HCT116 (cell line): ENCODE data around the gene PCCA. TPM values are rescaled to one million over a fixed set of nuclear protein-coding genes. Genes with fewer than 3 reads are reported as not detected.

Experiments used
- ATAC-seq: fragments of 200-7000 bp; cut with Tn5 transposase; 2 replicates; pipeline ENCODE4 v1.9.1; 2020; ENCODE audit warnings: mild to moderate bottlenecking, moderate library complexity
- BruUV-seq: library from RNA; stranded (reverse); fragments of 400-500 nt; replicated peaks from 2 replicates; lab custom pipeline; 2021; lab: Mats Ljungman, UMichigan
- CTCF ChIA-PET: fragments of 300-600 bp; sonication (Branson Sonifier 250); formaldehyde crosslinking; loops from one replicate; lab custom pipeline; 2021; ENCODE audit warnings: antibody characterized with exemption; lab: Charles Lee
- POLR2A ChIA-PET: fragments of 300-600, 350-600 bp; sonication (Branson Sonifier 250); formaldehyde crosslinking; loops from one replicate; lab custom pipeline; 2021; ENCODE audit warnings: antibody characterized with exemption; lab: Charles Lee
- RAD21 ChIA-PET, 2 experiments: fragments of 300-600 bp; sonication (Branson Sonifier 250); formaldehyde crosslinking; loops; one replicate each; lab custom pipeline; 2023; ENCODE audit warnings: low total read pairs in 2 of 2; ENCODE audit not compliant: uncharacterized antibody in 2 of 2, unreplicated experiment in 2 of 2, low non-redundant PET in 1 of 2; lab: Charles Lee
- DNase-seq: peaks from one replicate; pipeline ENCODE4 v3.0.0-alpha.2; 2010; ENCODE audit warnings: low read depth, low spot score
- H2AFZ ChIP-seq: fragments of 200-600 bp; shearing (Covaris generic), sonication (generic); 2 replicates; pipeline ENCODE4 v1.6.1; 2017; ENCODE audit warnings: low read depth, mixed run types, mixed read lengths, antibody characterized with exemption, low read length; ENCODE audit not compliant: poor library complexity, severe bottlenecking
- H3K27ac ChIP-seq: 2 replicates; pipeline ENCODE4 v1.5.1; 2012; ENCODE audit warnings: low read depth, low read length
- H3K27me3 ChIP-seq: fragments of 200-600 bp; sonication (generic); 2 replicates; pipeline ENCODE4 v1.6.1; 2016; ENCODE audit warnings: mixed run types, low read length, mixed read lengths; ENCODE audit not compliant: insufficient read depth
- H3K36me3 ChIP-seq, 2 experiments: fragments of 200-500 bp in 1 of 2; fragments of 200-600 bp in 1 of 2; sonication (Bioruptor generic) in 1 of 2; sonication (generic) in 1 of 2; 2 replicates each; pipeline versions ENCODE4 v1.5.1 to v1.6.1; 2014 to 2016; ENCODE audit warnings: low read length in 2 of 2, inconsistent platforms in 1 of 2, mixed read lengths in 1 of 2, mixed run types in 1 of 2; ENCODE audit not compliant: insufficient read depth in 2 of 2, control insufficient read depth in 1 of 2
- H3K4me1 ChIP-seq, 2 experiments: fragments of 200-600 bp in 1 of 2; sonication (generic) in 1 of 2; 2 replicates each; pipeline versions ENCODE4 v1.5.1 to v1.6.1; 2012 to 2017; ENCODE audit warnings: low read length in 2 of 2, inconsistent platforms in 1 of 2, mild to moderate bottlenecking in 1 of 2, mixed read lengths in 1 of 2, mixed run types in 1 of 2, moderate library complexity in 1 of 2; ENCODE audit not compliant: insufficient read depth in 2 of 2, control insufficient read depth in 1 of 2
- H3K4me2 ChIP-seq: fragments of 200-600 bp; sonication (generic); 2 replicates; pipeline ENCODE4 v1.6.1; 2017; ENCODE audit warnings: mixed run types, low read length, mixed read lengths
- H3K4me3 ChIP-seq, 2 experiments: fragments of 200-600 bp in 1 of 2; sonication (generic) in 1 of 2; replicated peaks in 1 of 2; 2 replicates each; pipeline ENCODE4 v1.5.1; 2011 to 2016; ENCODE audit warnings: low read length in 2 of 2, control low read depth in 1 of 2, low read depth in 1 of 2, mild to moderate bottlenecking in 1 of 2, mixed read lengths in 1 of 2, mixed run types in 1 of 2
- H3K79me2 ChIP-seq: fragments of 200-600 bp; sonication (generic); 2 replicates; pipeline ENCODE4 v1.6.1; 2017; ENCODE audit warnings: mild to moderate bottlenecking, mixed run types, low read length, moderate library complexity, mixed read lengths; ENCODE audit not compliant: insufficient read depth
- H3K9ac ChIP-seq: fragments of 200-600 bp; sonication (generic); 2 replicates; pipeline ENCODE4 v1.6.1; 2016; ENCODE audit warnings: low read length, mixed read lengths
- H3K9me2 ChIP-seq: fragments of 200-600 bp; sonication (generic), shearing (Covaris generic); 2 replicates; pipeline ENCODE4 v1.6.1; 2017; ENCODE audit warnings: mixed run types, mild to moderate bottlenecking, moderate library complexity; ENCODE audit not compliant: insufficient read depth
- H3K9me3 ChIP-seq, 2 experiments: fragments of 200-500 bp in 1 of 2; fragments of 200-600 bp in 1 of 2; sonication (Bioruptor generic) in 1 of 2; sonication (generic) in 1 of 2; 2 replicates each; pipeline ENCODE4 v1.6.1; 2014 to 2017; ENCODE audit warnings: low read length in 2 of 2, mixed read lengths in 2 of 2, inconsistent platforms in 1 of 2, low read depth in 1 of 2, mild to moderate bottlenecking in 1 of 2, mixed run types in 1 of 2, moderate library complexity in 1 of 2; ENCODE audit not compliant: control insufficient read depth in 1 of 2, insufficient read depth in 1 of 2
- H4K20me1 ChIP-seq: fragments of 200-600 bp; sonication (generic), shearing (Covaris generic); 2 replicates; pipeline ENCODE4 v1.6.1; 2017; ENCODE audit warnings: mixed run types, mild to moderate bottlenecking, moderate library complexity; ENCODE audit not compliant: insufficient read depth
- CBX3 ChIP-seq: IDR thresholded peaks from 2 replicates; pipeline ENCODE4 v1.6.1; 2012; ENCODE audit warnings: low read depth
- CEBPB ChIP-seq: IDR thresholded peaks from 2 replicates; pipeline ENCODE4 v1.6.1; 2012; ENCODE audit warnings: low read depth
- EGR1 ChIP-seq: IDR thresholded peaks from 2 replicates; pipeline ENCODE4 v1.6.1; 2012; ENCODE audit warnings: low read depth
- ELF1 ChIP-seq: IDR thresholded peaks from 2 replicates; pipeline ENCODE4 v1.6.1; 2012; ENCODE audit warnings: low read depth, borderline replicate concordance
- FOSL1 ChIP-seq: IDR thresholded peaks from 2 replicates; pipeline ENCODE4 v1.6.1; 2012; ENCODE audit warnings: low read depth
- JUND ChIP-seq: IDR thresholded peaks from 2 replicates; pipeline ENCODE4 v1.6.1; 2012
- POLR2A ChIP-seq: IDR thresholded peaks from 2 replicates; pipeline ENCODE4 v1.7.0; 2011; ENCODE audit warnings: borderline replicate concordance; ENCODE audit not compliant: insufficient read depth, insufficient read length; ENCODE audit errors: extremely low read depth
- RAD21 ChIP-seq: IDR thresholded peaks from 2 replicates; pipeline ENCODE4 v1.6.1; 2012; ENCODE audit warnings: low read depth, mild to moderate bottlenecking
- SRF ChIP-seq: IDR thresholded peaks from 2 replicates; pipeline ENCODE4 v1.6.1; 2012; ENCODE audit warnings: low read depth
- TCF7L2 ChIP-seq: IDR thresholded peaks from 2 replicates; pipeline ENCODE4 v1.7.0; 2011; ENCODE audit warnings: borderline replicate concordance, inconsistent platforms; ENCODE audit not compliant: insufficient read depth, insufficient read length; ENCODE audit errors: extremely low read depth
- ZFX ChIP-seq: fragments of 450-650 bp; IDR thresholded peaks from 2 replicates; pipeline ENCODE4 v1.6.1; 2017
- ZNF274 ChIP-seq: fragments of 200-500 bp; sonication (Bioruptor generic); IDR thresholded peaks from 2 replicates; pipeline ENCODE4 v1.6.1; 2014; ENCODE audit warnings: mild to moderate bottlenecking, low read depth, low read length, inconsistent platforms
- intact Hi-C: fragments of 100-400 bp; cut with micrococcal nuclease; formaldehyde crosslinking; loops from 2 replicates; pipeline ENCODE4 v1.10.0; 2022
- total RNA-seq: library from RNA; stranded (reverse); gene quantifications from one replicate; pipeline ENCODE4 v1.2.1, GENCODE V29; 2021; ENCODE audit not compliant: unreplicated experiment
- TF ChIP-seq, protein P1 (sequence below): IDR thresholded peaks from 2 replicates; pipeline ENCODE4 v1.6.1; 2011; ENCODE audit warnings: mild to moderate bottlenecking, low read length, moderate library complexity; ENCODE audit not compliant: insufficient replicate concordance; ENCODE audit errors: extremely low read depth
- TF ChIP-seq, protein P2 (sequence below), 3 experiments: fragments of 200-600 bp in 1 of 3; sonication (generic) in 1 of 3; IDR thresholded peaks in 2 of 3; conservative IDR thresholded peaks in 1 of 3; 2 replicates each; pipeline ENCODE4 v1.5.1; 2012 to 2017; ENCODE audit warnings: low read depth in 2 of 3, low read length in 2 of 3, antibody characterized with exemption in 1 of 3, borderline replicate concordance in 1 of 3, control low read depth in 1 of 3, mild to moderate bottlenecking in 1 of 3, mixed read lengths in 1 of 3, mixed run types in 1 of 3, moderate library complexity in 1 of 3; ENCODE audit not compliant: insufficient read depth in 1 of 3

PCCA gene
- total RNA-seq, 1 experiment from 2014 or later: 23.0 TPM

DNA sequence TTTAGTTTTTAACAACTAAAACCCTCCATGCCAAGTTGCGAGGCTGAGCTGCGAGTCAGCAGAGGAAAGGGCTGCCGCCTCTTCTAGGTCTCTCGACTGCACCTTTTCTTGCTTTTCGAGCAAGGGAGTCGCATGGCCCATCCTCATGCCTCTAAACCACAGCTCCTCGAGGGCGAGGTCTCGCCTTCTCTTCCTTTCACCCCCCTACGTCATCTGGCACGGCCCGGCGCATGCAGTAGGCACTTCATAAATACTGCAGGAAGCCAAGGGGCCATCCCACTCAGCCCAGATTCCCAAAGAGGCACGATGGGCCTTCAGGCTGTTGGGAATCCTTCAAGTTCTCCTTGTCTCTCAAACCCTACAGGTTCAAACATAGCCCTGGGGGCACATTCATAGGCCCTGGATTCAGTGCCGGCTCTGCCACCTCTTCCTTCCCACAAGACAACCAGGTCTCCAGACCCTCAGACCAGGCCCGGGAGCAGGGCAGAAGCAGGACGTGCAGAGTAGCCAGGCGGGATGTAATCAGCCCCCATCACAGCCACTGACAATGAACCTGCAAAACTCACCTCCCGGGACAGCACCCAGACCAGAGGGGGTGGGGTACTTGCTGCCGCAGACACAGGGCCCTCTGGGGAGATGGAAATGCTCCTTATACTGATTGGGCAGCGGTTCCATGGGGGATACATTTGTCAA is 458.0 kb downstream of the PCCA start:
- TF ChIP-seq SRF (no peak), CEBPB (no peak), EGR1 (no peak), ZFX (no peak), FOSL1 (no peak), CBX3 (no peak), JUND (no peak)
- TF ChIP-seq, protein P1, sequence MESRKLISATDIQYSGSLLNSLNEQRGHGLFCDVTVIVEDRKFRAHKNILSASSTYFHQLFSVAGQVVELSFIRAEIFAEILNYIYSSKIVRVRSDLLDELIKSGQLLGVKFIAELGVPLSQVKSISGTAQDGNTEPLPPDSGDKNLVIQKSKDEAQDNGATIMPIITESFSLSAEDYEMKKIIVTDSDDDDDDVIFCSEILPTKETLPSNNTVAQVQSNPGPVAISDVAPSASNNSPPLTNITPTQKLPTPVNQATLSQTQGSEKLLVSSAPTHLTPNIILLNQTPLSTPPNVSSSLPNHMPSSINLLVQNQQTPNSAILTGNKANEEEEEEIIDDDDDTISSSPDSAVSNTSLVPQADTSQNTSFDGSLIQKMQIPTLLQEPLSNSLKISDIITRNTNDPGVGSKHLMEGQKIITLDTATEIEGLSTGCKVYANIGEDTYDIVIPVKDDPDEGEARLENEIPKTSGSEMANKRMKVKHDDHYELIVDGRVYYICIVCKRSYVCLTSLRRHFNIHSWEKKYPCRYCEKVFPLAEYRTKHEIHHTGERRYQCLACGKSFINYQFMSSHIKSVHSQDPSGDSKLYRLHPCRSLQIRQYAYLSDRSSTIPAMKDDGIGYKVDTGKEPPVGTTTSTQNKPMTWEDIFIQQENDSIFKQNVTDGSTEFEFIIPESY: no peak
- Histone ChIP-seq H4K20me1 (no peaks in the 10 kb centered on the region), H3K27ac (no peak overlapping the region), H3K9me3 (no peaks in the 10 kb centered on the region), H3K9ac (no peak overlapping the region), H3K4me3 (no peak overlapping the region), H3K27me3 (no peaks in the 10 kb centered on the region), H2AFZ (no peak overlapping the region), H3K9me2 (no peaks in the 10 kb centered on the region), H3K79me2 (no peaks in the 10 kb centered on the region), H3K36me3 (no peaks in the 10 kb centered on the region), H3K4me2 (no peak overlapping the region), H3K4me1 (no peaks in the 10 kb centered on the region)
- intact Hi-C loops: no loop called here
- RAD21 ChIA-PET: no interaction called here
- POLR2A ChIA-PET: no interaction called here
- no TSS peak for BruUV-seq
- ATAC-seq: no peak
- CTCF ChIA-PET: no interaction called here
- no peak for DNase-seq

DNA sequence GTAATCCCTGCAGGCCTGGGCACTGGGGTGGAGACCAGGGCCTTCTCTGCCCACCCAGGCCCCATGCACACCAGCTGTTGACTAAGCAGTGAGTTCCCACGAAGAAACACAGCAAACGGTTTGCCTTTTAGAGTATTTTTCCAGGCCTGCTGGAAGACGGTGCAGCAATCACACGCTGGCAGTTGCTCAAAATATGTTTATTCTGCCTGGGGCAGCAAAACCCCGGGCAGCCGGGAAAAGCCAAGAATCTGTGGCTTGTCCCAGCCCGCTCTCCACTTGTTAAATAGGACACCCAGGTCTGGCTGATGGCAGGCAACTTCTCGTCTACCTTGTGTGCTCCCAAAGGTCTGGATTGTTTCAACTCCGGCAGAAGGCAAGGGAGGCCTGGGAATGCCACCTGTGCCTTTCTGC is 458.9 kb downstream of the PCCA start:
- Histone ChIP-seq H3K9ac (no peak overlapping the region), H3K9me2 (no peaks in the 10 kb centered on the region), H3K4me1 (no peaks in the 10 kb centered on the region), H2AFZ (no peak overlapping the region), H3K36me3 (no peaks in the 10 kb centered on the region), H3K27me3 (no peaks in the 10 kb centered on the region), H3K4me3 (no peak overlapping the region), H3K9me3 (no peaks in the 10 kb centered on the region), H3K4me2 (no peak overlapping the region), H4K20me1 (no peaks in the 10 kb centered on the region), H3K27ac (no peak overlapping the region), H3K79me2 (no peaks in the 10 kb centered on the region)
- DNase-seq: no peak
- RAD21 ChIA-PET: no interaction called here
- CTCF ChIA-PET: no interaction called here
- POLR2A ChIA-PET: no interaction called here
- no peak for ATAC-seq
- BruUV-seq: no TSS peak
- intact Hi-C loops: no loop called here
- TF ChIP-seq RAD21 (no peak), POLR2A (no peak), TCF7L2 (no peak), CEBPB (no peak), ZNF274 (no peak), CBX3 (no peak), ELF1 (no peak)
- TF ChIP-seq, protein P1: no peak
- TF ChIP-seq, protein P2, sequence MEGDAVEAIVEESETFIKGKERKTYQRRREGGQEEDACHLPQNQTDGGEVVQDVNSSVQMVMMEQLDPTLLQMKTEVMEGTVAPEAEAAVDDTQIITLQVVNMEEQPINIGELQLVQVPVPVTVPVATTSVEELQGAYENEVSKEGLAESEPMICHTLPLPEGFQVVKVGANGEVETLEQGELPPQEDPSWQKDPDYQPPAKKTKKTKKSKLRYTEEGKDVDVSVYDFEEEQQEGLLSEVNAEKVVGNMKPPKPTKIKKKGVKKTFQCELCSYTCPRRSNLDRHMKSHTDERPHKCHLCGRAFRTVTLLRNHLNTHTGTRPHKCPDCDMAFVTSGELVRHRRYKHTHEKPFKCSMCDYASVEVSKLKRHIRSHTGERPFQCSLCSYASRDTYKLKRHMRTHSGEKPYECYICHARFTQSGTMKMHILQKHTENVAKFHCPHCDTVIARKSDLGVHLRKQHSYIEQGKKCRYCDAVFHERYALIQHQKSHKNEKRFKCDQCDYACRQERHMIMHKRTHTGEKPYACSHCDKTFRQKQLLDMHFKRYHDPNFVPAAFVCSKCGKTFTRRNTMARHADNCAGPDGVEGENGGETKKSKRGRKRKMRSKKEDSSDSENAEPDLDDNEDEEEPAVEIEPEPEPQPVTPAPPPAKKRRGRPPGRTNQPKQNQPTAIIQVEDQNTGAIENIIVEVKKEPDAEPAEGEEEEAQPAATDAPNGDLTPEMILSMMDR (IDR thresholded peaks at IDR 0.05 in 2 of 3, conservative IDR thresholded peaks at IDR 0.05 in 1 of 3; ENCODE audit: borderline replicate concordance in 1 of 3, insufficient read depth in 1 of 3, low read depth in 2 of 3, low read length in 2 of 3): no peak
